IgD-negative memory B cell (primary cell): Measurements from ENCODE around the gene FAM174B. TPM values are rescaled to one million over a fixed set of nuclear protein-coding genes. Genes with fewer than 3 reads are reported as not detected.

Experiments
- H3K27ac Mint-ChIP-seq, 3 donors: one replicate each; pipeline ENCODE4 v1.8.0; 2020 to 2022; ENCODE audit warnings: mild to moderate bottlenecking in 3 of 3, mixed read lengths in 3 of 3, moderate library complexity in 1 of 3
- H3K27me3 Mint-ChIP-seq: one replicate; pipeline ENCODE4 v1.8.0; 2021; ENCODE audit warnings: mixed read lengths
- H3K36me3 Mint-ChIP-seq: one replicate; pipeline ENCODE4 v1.8.0; 2020; ENCODE audit warnings: mild to moderate bottlenecking, mixed read lengths
- H3K4me1 Mint-ChIP-seq, 3 donors: one replicate each; pipeline ENCODE4 v1.8.0; 2020 to 2022; ENCODE audit warnings: mixed read lengths in 3 of 3, mild to moderate bottlenecking in 1 of 3
- H3K4me3 Mint-ChIP-seq, 4 donors: one replicate each; pipeline ENCODE4 v1.8.0; 2020 to 2022; ENCODE audit warnings: mild to moderate bottlenecking in 4 of 4, mixed read lengths in 4 of 4, moderate library complexity in 3 of 4
- H3K9me3 Mint-ChIP-seq, 3 donors: one replicate each; pipeline ENCODE4 v1.8.0; 2020 to 2021; ENCODE audit warnings: mixed read lengths in 3 of 3, mild to moderate bottlenecking in 1 of 3
- polyA plus RNA-seq: library from polyadenylated mRNA; unstranded; fragments of 300-500 nt; fragmentation: Illumina TruSeq; gene quantifications from one replicate; pipeline ENCODE4 v1.2.3, GENCODE V29; 2021

The FAM174B gene
- polyA plus RNA-seq, 1 donor from 2014 or later, result 1.4 TPM

GRCh38 chr15:92670621-92671020 is 15.0 kb upstream of the FAM174B start:
- Mint-ChIP-seq H3K27me3 (peaks cover 4% of the 10 kb centered on the region), H3K27ac (no peak overlapping the region), H3K4me3 (no peak overlapping the region), H3K36me3 (peaks cover 4% of the 10 kb centered on the region), H3K4me1 (no peaks in the 10 kb centered on the region), H3K9me3 (no peaks in the 10 kb centered on the region)

DNA sequence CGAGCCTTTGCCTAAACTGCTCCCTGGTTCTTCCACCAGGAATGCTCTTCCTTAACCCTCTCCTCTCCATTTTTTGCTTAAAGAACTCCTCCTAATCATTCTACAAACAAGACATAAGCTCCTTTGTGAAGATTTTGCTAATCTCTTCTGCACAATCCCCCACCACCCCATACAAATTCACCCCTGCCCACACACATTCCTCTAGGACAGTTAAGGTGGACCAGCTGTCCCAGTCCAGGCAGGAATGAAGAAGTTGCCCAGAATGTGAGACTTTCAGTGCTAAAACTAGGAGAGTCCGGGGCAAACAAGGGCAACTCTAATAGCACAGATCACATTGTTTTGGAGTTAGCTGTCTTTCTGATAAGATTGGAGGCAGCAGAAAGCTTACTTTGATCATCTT is 13.9 kb upstream of the FAM174B start:
- Mint-ChIP-seq H3K9me3 (no peaks in the 10 kb centered on the region), H3K27ac (no peak overlapping the region), H3K36me3 (peaks cover 2% of the 10 kb centered on the region), H3K27me3 (peaks cover 7% of the 10 kb centered on the region), H3K4me3 (no peak overlapping the region), H3K4me1 (no peaks in the 10 kb centered on the region)

DNA sequence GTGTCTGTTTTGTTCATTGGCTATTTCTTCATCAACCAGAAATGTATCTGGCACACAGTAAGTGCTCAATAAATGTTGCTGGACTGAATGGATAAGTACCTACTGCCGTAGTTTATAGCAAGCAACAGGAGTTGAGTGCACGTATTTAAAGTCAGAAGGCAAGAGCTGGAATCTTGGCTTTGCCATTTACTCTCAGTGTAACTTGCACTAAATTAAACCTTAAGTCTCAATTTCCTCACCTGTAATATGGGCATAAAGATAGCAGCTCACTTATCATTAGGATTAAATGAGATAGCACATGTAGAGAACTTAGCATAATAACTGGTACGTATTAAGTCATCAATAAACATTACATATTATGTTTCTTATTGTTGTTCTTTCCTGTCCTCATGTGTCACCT is 13.0 kb upstream of the FAM174B start:
- no peak overlapping the region for H3K27ac Mint-ChIP-seq
- H3K4me1 Mint-ChIP-seq, result no peaks in the 10 kb centered on the region
- H3K36me3 Mint-ChIP-seq, result peaks cover 2% of the 10 kb centered on the region
- no peak overlapping the region for H3K4me3 Mint-ChIP-seq
- H3K27me3 Mint-ChIP-seq, result peaks cover 10% of the 10 kb centered on the region
- H3K9me3 Mint-ChIP-seq, result no peaks in the 10 kb centered on the region

- H3K36me3 Mint-ChIP-seq, result peaks cover 2% of the 10 kb centered on the region
- no peaks in the 10 kb centered on the region for H3K9me3 Mint-ChIP-seq
- no peaks in the 10 kb centered on the region for H3K4me1 Mint-ChIP-seq
- no peak overlapping the region for H3K4me3 Mint-ChIP-seq
- no peak overlapping the region for H3K27ac Mint-ChIP-seq
- H3K27me3 Mint-ChIP-seq, result peaks cover 10% of the 10 kb centered on the region
These were observed 12.5 kb upstream of the FAM174B start for GRCh38 chr15:92667970-92668485.

- Mint-ChIP-seq H3K27me3 (peaks cover 10% of the 10 kb centered on the region), H3K27ac (no peak overlapping the region), H3K4me3 (peak overlapping the region in 1 of 4 donors; percentile 27), H3K9me3 (no peaks in the 10 kb centered on the region), H3K36me3 (peaks cover 2% of the 10 kb centered on the region), H3K4me1 (no peaks in the 10 kb centered on the region)
These were observed 11.8 kb upstream of the FAM174B start for GRCh38 chr15:92667287-92667904.

DNA sequence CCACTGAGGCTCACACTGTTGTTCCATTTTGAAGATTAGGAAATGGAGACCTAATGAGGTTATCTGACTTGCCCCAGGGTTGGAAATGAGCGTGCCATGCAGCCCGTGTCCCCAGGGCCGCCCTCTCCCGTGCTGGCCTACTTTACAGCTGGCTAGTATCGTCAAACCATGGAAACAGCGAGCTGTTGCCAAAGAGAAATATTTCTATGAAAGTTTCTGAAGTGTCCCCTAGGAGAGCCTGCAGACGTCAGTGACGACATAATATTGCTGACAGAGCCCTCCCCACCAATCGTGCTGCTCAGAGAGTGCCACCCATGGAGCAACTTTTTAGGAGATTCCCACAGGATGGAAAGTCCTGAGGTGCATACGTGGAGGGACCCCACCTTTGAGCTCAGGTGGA is 11.2 kb upstream of the FAM174B start:
- Mint-ChIP-seq H3K4me3 (no peak overlapping the region), H3K9me3 (no peaks in the 10 kb centered on the region), H3K27me3 (peaks cover 10% of the 10 kb centered on the region), H3K4me1 (no peaks in the 10 kb centered on the region), H3K27ac (no peak overlapping the region), H3K36me3 (peaks cover 2% of the 10 kb centered on the region)

GRCh38 chr15:92665100-92665555 is 9.6 kb upstream of the FAM174B start:
- no peak overlapping the region for H3K27ac Mint-ChIP-seq
- no peak overlapping the region for H3K4me3 Mint-ChIP-seq
- H3K9me3 Mint-ChIP-seq, result no peaks in the 10 kb centered on the region
- H3K4me1 Mint-ChIP-seq, result no peaks in the 10 kb centered on the region
- peaks cover 11% of the 10 kb centered on the region for H3K27me3 Mint-ChIP-seq
- H3K36me3 Mint-ChIP-seq, result peaks cover 2% of the 10 kb centered on the region

GRCh38 chr15:92664178-92664900 is 8.8 kb upstream of the FAM174B start:
- Mint-ChIP-seq H3K27ac (no peak overlapping the region), H3K27me3 (peaks cover 9% of the 10 kb centered on the region), H3K36me3 (peaks cover 2% of the 10 kb centered on the region), H3K9me3 (no peaks in the 10 kb centered on the region), H3K4me3 (no peak overlapping the region), H3K4me1 (no peaks in the 10 kb centered on the region)

DNA sequence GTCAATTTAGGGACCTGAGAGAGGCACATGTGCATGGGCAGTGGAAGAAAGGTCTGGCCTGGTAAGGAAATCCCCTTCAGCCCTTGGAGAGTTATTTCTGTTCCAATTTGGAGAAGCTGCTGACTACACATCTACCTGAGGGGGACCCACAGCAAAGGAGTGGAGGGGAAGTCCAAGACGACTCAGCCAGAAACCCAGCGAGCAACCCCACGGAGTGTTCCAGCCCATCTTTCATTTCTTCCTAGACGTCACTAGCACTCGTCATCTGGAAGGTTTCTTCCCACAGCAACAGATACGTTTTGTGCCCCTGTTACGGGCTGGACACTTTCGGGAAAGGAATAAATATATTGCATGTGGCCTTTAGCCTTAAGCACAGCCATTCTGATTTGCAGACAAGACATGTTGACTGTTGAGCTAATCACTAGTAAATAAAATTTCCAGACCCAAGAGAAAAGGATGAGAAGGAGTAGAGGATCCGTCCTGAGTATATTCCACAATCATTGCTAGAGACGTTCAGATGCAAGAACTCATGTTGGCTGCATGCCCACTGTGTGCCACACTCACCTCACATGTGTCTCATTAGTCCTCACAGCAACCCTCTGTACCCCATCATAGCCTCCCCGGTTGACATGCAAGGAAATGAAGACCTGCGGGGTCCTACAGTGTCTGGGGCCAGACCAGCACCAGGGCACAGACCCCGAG is 7.8 kb upstream of the FAM174B start:
- Mint-ChIP-seq H3K4me1 (no peaks in the 10 kb centered on the region), H3K27ac (no peak overlapping the region), H3K9me3 (no peaks in the 10 kb centered on the region), H3K4me3 (no peak overlapping the region), H3K27me3 (peaks cover 9% of the 10 kb centered on the region), H3K36me3 (peaks cover 2% of the 10 kb centered on the region)

- no peaks in the 10 kb centered on the region for H3K4me1 Mint-ChIP-seq
- no peak overlapping the region for H3K27ac Mint-ChIP-seq
- H3K4me3 Mint-ChIP-seq, result no peak overlapping the region
- no peaks in the 10 kb centered on the region for H3K9me3 Mint-ChIP-seq
- no peaks in the 10 kb centered on the region for H3K36me3 Mint-ChIP-seq
- H3K27me3 Mint-ChIP-seq, result peaks cover 9% of the 10 kb centered on the region
These were observed 7.2 kb upstream of the FAM174B start for GRCh38 chr15:92662762-92663161.

DNA sequence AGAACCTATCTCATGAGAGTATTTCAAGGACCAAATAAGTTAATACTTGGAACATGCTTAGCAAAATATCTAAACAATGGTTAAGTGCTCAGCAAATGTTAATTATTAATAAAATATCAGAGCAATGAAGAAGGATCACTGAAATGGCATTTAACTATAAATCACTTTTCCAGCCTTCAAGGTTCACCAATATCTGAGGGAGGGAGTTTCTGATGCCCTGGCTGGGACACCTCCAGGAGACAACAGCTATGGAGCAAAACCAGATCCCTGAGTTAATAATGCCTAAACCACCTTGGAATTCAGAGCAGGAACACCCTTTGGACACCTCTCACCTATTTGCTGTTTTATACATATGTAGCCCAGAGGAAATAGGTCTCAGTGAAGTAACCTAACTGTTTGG is 6.4 kb upstream of the FAM174B start:
- no peak overlapping the region for H3K4me3 Mint-ChIP-seq
- H3K4me1 Mint-ChIP-seq, result no peaks in the 10 kb centered on the region
- H3K9me3 Mint-ChIP-seq, result no peaks in the 10 kb centered on the region
- no peak overlapping the region for H3K27ac Mint-ChIP-seq
- peaks cover 8% of the 10 kb centered on the region for H3K27me3 Mint-ChIP-seq
- H3K36me3 Mint-ChIP-seq, result no peaks in the 10 kb centered on the region

- no peaks in the 10 kb centered on the region for H3K36me3 Mint-ChIP-seq
- peaks cover 0 to 3% (median 0%) of the 10 kb centered on the region in 3 donors for H3K4me1 Mint-ChIP-seq
- peaks cover 0 to 1% (median 0%) of the 10 kb centered on the region in 3 donors for H3K9me3 Mint-ChIP-seq
- peaks cover 16% of the 10 kb centered on the region for H3K27me3 Mint-ChIP-seq
- H3K27ac Mint-ChIP-seq, result no peak overlapping the region
- H3K4me3 Mint-ChIP-seq, result no peak overlapping the region
These were observed 5.5 kb upstream of the FAM174B start for GRCh38 chr15:92661069-92661468.

- H3K36me3 Mint-ChIP-seq, result no peaks in the 10 kb centered on the region
- H3K9me3 Mint-ChIP-seq, result peaks cover 0 to 1% (median 0%) of the 10 kb centered on the region in 3 donors
- no peak overlapping the region for H3K4me3 Mint-ChIP-seq
- H3K27me3 Mint-ChIP-seq, result peaks cover 37% of the 10 kb centered on the region
- no peak overlapping the region for H3K27ac Mint-ChIP-seq
- H3K4me1 Mint-ChIP-seq, result peaks cover 3 to 9% (median 5%) of the 10 kb centered on the region in 3 donors
These were observed 1.9 kb upstream of the FAM174B start for GRCh38 chr15:92657486-92657885.

DNA sequence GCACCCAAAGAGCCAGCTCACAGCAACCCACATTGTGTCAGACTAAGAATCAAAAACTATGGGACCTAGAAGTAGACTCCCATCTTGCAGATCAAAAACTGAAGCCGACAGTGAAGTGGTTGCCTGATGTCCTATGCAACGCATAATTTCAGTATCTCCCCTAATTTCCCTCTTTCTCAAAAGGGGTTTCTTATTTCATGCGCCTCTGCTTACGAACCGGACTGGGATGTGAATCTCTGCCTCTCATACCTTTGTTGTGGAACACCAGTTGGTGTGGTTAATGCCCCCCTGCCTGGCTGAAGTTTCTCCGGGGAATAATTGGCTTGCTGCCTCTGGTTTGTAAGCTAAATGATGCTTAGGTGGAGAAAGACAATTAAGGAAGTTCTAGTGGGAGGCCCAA is 514 bp upstream of the FAM174B start:
- H3K36me3 Mint-ChIP-seq, result no peaks in the 10 kb centered on the region
- peaks cover 42% of the 10 kb centered on the region for H3K27me3 Mint-ChIP-seq
- peaks cover 3 to 9% (median 5%) of the 10 kb centered on the region in 3 donors for H3K4me1 Mint-ChIP-seq
- peak overlapping the region in 1 of 3 donors; percentile 33 for H3K27ac Mint-ChIP-seq
- H3K4me3 Mint-ChIP-seq, result peak overlapping the region in 3 of 4 donors; percentile 32 to 86 (median 49)
- H3K9me3 Mint-ChIP-seq, result peaks cover 0 to 1% (median 0%) of the 10 kb centered on the region in 3 donors

DNA sequence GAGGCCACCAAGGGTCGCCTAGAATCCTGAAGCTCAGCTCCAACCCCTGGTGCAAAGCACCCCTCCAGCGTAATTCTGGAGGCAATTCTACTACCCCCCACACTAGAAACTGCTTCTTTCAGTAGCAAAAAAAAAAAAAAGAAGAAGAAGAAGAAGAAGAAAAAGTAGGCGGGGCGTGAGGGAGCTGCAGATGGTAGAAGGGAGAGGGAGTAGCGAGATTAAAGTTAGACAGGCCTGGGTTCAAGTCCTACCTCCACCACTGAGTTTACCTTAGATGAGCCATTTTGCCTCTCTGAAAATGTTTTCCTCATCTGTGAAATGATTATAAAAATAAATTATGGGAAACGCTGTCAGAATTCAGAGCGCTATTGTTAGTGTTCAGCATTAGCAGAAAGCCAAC is 913 bp downstream of the FAM174B start:
- Mint-ChIP-seq H3K27ac (no peak overlapping the region), H3K9me3 (peaks cover 0 to 4% (median 3%) of the 10 kb centered on the region in 3 donors), H3K4me3 (peak overlapping the region in 1 of 4 donors; percentile 85), H3K36me3 (peaks cover 2% of the 10 kb centered on the region), H3K4me1 (peaks cover 3 to 9% (median 5%) of the 10 kb centered on the region in 3 donors), H3K27me3 (peaks cover 40% of the 10 kb centered on the region)
